ENCODE measurements around the gene KLF5.

KLF5 gene

GRCh38 chr13:73035660-73036059 lies 23.1 kb upstream of the KLF5 start:
- ChIA-PET CTCF (no interaction called here), POLR2A (no interaction called here)

DNA sequence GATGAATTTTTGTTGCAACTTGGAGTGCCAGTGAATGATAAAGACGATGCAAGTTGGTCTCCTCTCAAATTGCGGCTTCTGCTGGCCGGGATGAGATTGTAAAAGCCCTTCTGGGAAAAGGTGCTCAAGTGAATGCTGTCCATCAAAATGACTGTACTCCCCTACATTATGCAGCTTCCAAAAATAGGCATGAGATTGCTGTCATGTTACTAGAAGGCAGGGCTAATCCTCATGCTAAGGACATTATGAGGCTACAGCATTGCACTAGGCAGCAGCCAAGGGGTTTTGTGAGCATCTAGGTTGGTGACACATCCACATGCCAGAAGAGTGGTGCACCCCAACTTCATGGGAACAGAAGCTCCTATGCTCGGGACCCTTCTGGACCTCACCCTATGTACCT lies 22.2 kb upstream of the KLF5 start:
- no peaks in the 10 kb centered on the region for H3K36me3 ChIP-seq (ENCODE audit: control insufficient read depth in 2 of 2, insufficient read depth in 1 of 2, low read length in 2 of 2)
- CTCF ChIA-PET, result interaction anchor here (0.6 kb wide), 1 partner anchor 111 kb away, joined by 3 read pairs; no protein-coding TSS in a partner anchor
- H3K9me3 ChIP-seq (ENCODE audit: control insufficient read depth, insufficient read depth, low read depth, low read length), result no peaks in the 10 kb centered on the region
- POLR2A ChIA-PET, result no interaction called here
- H3K4me3 ChIP-seq (ENCODE audit: low read depth, low read length), result no peak overlapping the region
- H3K4me1 ChIP-seq (ENCODE audit: control insufficient read depth, insufficient read depth, low read length), result no peaks in the 10 kb centered on the region
- H3K27ac ChIP-seq (ENCODE audit: extremely low read depth, low read depth, low read length), result no peak overlapping the region
- TF ChIP-seq ZNF580 (tag by site-specific recombination; IDR thresholded peaks at IDR 0.05) (no peak), ZNF76 (tag by site-specific recombination; IDR thresholded peaks at IDR 0.05; ENCODE audit: borderline replicate concordance, low read depth) (no peak), REPIN1 (tag by site-specific recombination; IDR thresholded peaks at IDR 0.05; ENCODE audit: low read depth) (no peak), ZEB2 (tag by site-specific recombination; IDR thresholded peaks at IDR 0.05) (no peak), OVOL3 (tag by site-specific recombination; IDR thresholded peaks at IDR 0.05) (no peak), ZNF660 (tag by site-specific recombination; IDR thresholded peaks at IDR 0.05) (no peak), ZNF837 (tag by site-specific recombination; IDR thresholded peaks at IDR 0.05) (no peak), ZNF23 (tag by site-specific recombination; IDR thresholded peaks at IDR 0.05; ENCODE audit: borderline replicate concordance) (no peak)
- TF ChIP-seq, protein P1, sequence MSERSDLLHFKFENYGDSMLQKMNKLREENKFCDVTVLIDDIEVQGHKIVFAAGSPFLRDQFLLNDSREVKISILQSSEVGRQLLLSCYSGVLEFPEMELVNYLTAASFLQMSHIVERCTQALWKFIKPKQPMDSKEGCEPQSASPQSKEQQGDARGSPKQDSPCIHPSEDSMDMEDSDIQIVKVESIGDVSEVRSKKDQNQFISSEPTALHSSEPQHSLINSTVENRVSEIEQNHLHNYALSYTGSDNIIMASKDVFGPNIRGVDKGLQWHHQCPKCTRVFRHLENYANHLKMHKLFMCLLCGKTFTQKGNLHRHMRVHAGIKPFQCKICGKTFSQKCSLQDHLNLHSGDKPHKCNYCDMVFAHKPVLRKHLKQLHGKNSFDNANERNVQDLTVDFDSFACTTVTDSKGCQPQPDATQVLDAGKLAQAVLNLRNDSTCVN (tag by site-specific recombination; optimal IDR thresholded peaks at IDR 0.05), result no peak

More at GRCh38 chr13:73035660-73036059, 23.1 kb upstream of the KLF5 start:
- Histone ChIP-seq H3K9me3 (ENCODE audit: control insufficient read depth, insufficient read depth, low read depth, low read length) (no peaks in the 10 kb centered on the region), H3K4me3 (ENCODE audit: low read depth, low read length) (no peak overlapping the region), H3K27ac (ENCODE audit: extremely low read depth, low read depth, low read length) (no peak overlapping the region), H3K36me3 (ENCODE audit: control insufficient read depth in 2 of 2, insufficient read depth in 1 of 2, low read length in 2 of 2) (no peaks in the 10 kb centered on the region), H3K4me1 (ENCODE audit: control insufficient read depth, insufficient read depth, low read length) (no peaks in the 10 kb centered on the region)
- TF ChIP-seq ZIC2 (tag by site-specific recombination; IDR thresholded peaks at IDR 0.05) (no peak), ZBTB8A (tag by site-specific recombination; IDR thresholded peaks at IDR 0.05) (no peak), ZBTB1 (tag by site-specific recombination; IDR thresholded peaks at IDR 0.05) (no peak), SETDB1 (IDR thresholded peaks at IDR 0.05; ENCODE audit: insufficient read length, low read length) (no peak), ZFHX2 (tag by site-specific recombination; conservative IDR thresholded peaks at IDR 0.05) (no peak), ATF2 (tag by site-specific recombination; IDR thresholded peaks at IDR 0.05; ENCODE audit: low read depth) (no peak), ZNF10 (tag by site-specific recombination; IDR thresholded peaks at IDR 0.05) (no peak), KLF10 (tag by site-specific recombination; IDR thresholded peaks at IDR 0.05) (no peak), KLF9 (tag by site-specific recombination; IDR thresholded peaks at IDR 0.05; ENCODE audit: low read depth) (no peak), PBX3 (CRISPR knock-in tag; IDR thresholded peaks at IDR 0.05) (no peak), BCL11B (tag by site-specific recombination; IDR thresholded peaks at IDR 0.05; ENCODE audit: low read depth) (no peak), HOXD13 (CRISPR knock-in tag; IDR thresholded peaks at IDR 0.05; ENCODE audit: borderline replicate concordance) (no peak), ZNF521 (tag by site-specific recombination; IDR thresholded peaks at IDR 0.05) (no peak), ZNF138 (tag by site-specific recombination; IDR thresholded peaks at IDR 0.05; ENCODE audit: borderline replicate concordance) (no peak), ZNF292 (tag by site-specific recombination; IDR thresholded peaks at IDR 0.05; ENCODE audit: borderline replicate concordance, low read depth) (no peak), ZNF768 (tag by site-specific recombination; IDR thresholded peaks at IDR 0.05) (no peak), ZNF747 (tag by site-specific recombination; IDR thresholded peaks at IDR 0.05) (no peak)
- TF ChIP-seq, protein P2, sequence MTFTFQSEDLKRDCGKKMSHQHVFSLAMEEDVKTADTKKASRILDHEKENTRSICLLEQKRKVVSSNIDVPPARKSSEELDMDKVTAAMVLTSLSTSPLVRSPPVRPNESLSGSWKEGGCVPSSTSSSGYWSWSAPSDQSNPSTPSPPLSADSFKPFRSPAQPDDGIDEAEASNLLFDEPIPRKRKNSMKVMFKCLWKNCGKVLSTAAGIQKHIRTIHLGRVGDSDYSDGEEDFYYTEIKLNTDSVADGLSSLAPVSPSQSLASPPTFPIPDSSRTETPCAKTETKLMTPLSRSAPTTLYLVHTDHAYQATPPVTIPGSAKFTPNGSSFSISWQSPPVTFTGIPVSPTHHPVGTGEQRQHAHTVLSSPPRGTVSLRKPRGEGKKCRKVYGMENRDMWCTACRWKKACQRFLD (tag by site-specific recombination; IDR thresholded peaks at IDR 0.05), result no peak
- TF ChIP-seq, protein P3, sequence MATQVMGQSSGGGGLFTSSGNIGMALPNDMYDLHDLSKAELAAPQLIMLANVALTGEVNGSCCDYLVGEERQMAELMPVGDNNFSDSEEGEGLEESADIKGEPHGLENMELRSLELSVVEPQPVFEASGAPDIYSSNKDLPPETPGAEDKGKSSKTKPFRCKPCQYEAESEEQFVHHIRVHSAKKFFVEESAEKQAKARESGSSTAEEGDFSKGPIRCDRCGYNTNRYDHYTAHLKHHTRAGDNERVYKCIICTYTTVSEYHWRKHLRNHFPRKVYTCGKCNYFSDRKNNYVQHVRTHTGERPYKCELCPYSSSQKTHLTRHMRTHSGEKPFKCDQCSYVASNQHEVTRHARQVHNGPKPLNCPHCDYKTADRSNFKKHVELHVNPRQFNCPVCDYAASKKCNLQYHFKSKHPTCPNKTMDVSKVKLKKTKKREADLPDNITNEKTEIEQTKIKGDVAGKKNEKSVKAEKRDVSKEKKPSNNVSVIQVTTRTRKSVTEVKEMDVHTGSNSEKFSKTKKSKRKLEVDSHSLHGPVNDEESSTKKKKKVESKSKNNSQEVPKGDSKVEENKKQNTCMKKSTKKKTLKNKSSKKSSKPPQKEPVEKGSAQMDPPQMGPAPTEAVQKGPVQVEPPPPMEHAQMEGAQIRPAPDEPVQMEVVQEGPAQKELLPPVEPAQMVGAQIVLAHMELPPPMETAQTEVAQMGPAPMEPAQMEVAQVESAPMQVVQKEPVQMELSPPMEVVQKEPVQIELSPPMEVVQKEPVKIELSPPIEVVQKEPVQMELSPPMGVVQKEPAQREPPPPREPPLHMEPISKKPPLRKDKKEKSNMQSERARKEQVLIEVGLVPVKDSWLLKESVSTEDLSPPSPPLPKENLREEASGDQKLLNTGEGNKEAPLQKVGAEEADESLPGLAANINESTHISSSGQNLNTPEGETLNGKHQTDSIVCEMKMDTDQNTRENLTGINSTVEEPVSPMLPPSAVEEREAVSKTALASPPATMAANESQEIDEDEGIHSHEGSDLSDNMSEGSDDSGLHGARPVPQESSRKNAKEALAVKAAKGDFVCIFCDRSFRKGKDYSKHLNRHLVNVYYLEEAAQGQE (tag by site-specific recombination; IDR thresholded peaks at IDR 0.05), result no peak
- TF ChIP-seq, protein P4, sequence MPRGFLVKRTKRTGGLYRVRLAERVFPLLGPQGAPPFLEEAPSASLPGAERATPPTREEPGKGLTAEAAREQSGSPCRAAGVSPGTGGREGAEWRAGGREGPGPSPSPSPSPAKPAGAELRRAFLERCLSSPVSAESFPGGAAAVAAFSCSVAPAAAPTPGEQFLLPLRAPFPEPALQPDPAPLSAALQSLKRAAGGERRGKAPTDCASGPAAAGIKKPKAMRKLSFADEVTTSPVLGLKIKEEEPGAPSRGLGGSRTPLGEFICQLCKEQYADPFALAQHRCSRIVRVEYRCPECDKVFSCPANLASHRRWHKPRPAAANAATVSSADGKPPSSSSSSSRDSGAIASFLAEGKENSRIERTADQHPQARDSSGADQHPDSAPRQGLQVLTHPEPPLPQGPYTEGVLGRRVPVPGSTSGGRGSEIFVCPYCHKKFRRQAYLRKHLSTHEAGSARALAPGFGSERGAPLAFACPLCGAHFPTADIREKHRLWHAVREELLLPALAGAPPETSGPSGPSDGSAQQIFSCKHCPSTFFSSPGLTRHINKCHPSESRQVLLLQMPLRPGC (tag by site-specific recombination; IDR thresholded peaks at IDR 0.05), result no peak
